CD4-positive, alpha-beta T cell treated with Interleukin-6 at 100 ng/mL for 8 hours (primary cell): ENCODE data around the gene NIT1.

Experiments
- DNase-seq: peaks from one replicate; pipeline ENCODE4 v3.0.0-alpha.2; 2020; ENCODE audit warnings: mixed read lengths, low spot score

Gene NIT1

DNA sequence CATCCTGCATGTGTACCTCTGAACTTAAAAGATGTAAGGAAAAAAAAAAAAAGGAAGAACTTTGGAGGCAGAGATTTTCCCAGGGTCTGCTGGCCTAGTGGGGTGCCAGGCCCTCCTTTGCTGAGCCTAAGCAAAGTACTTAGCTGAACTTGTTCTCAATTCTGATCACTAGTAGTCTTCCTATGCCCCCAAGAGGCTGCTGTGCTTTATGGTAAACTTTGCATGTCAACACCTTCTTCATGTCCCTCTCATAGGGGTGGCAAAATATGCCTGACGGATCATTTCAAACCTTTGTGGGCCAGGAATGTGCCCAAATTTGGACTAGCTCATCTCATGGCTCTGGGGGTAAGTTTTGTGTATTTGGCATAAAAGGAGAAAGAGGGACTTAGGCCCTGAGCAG, 40.0 kb downstream of the NIT1 start:
- no peak for DNase-seq

- no peak for DNase-seq
Measured at GRCh38 chr1:161158316-161159010, 40.6 kb downstream of the NIT1 start.

DNA sequence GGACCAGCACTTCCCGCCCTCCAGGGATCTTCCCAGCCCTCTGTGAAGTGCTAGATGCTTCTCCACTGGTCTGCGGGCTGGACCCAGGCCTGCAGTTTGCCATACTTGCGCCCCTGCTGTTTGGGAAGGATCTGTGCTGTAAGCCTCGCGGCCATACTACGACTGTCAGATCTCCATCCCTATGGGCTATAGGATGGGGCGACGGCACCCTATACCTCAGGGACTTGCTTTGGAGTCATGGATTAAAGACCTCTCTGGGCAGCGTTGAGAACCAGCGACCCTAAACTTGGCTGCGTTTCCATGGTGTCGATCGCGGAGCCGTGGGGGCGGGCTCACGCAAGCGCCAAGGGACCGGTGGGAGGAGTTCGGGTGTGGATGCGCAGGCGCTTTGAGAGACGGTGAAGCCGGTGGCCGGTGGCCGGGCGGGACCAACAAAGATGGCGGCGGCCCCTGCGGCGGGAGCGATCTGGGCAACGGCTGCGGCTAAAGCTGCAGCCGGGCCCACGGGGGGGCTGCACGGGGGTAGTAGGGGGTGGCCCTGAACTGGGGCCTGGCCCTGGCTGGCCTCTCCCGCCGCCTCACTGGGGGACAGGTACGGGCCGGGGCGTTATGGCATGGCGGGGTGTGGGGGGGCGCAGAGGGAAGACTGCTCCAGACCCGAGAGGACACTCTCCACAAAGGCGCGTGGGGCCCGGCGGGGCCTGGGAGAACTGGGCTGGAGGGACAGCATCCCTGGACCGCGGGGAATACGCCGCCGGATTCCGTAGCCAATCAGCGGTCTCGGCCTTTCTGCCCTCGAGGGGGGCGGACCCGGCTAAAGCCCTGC, 41.4 kb downstream of the NIT1 start, which contains the start of gene USP21:
TSS of gene USP21 (plus strand) at position 414 of the 826 bp plus-strand sequence. CDS start 1,141 bp downstream, outside the sequence.
- DNase-seq: peak; percentile 90

- DNase-seq: no peak
Measured at GRCh38 chr1:161159913-161160243, 42.0 kb downstream of the NIT1 start.

DNA sequence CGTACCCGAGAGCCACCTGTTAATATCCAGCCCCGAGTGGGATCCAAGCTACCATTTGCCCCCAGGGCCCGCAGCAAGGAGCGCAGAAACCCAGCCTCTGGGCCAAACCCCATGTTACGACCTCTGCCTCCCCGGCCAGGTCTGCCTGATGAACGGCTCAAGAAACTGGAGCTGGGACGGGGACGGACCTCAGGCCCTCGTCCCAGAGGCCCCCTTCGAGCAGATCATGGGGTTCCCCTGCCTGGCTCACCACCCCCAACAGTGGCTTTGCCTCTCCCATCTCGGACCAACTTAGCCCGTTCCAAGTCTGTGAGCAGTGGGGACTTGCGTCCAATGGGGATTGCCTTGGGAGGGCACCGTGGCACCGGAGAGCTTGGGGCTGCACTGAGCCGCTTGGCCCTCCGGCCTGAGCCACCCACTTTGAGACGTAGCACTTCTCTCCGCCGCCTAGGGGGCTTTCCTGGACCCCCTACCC, 42.8 kb downstream of the NIT1 start:
- no peak for DNase-seq

DNA sequence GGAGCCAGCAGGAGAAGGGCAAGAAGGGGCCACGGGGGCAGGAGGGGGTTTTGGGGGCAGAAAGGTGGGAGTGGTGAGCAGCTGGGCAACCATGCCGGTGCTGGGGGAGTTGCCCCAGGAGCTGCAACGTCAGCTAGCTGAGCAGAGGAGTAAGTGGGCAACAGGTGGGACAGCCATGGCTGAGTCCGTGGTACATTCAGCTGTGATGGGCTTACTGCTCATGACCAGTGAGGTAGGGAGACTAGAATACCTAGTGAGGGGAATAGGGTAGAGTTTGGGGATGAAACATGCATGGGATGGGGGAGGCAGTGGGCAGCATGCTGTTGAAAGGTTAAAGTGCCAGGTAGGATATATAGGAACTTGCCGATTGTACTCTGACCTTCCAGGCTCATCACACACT, 43.7 kb downstream of the NIT1 start:
- DNase-seq: no peak

DNA sequence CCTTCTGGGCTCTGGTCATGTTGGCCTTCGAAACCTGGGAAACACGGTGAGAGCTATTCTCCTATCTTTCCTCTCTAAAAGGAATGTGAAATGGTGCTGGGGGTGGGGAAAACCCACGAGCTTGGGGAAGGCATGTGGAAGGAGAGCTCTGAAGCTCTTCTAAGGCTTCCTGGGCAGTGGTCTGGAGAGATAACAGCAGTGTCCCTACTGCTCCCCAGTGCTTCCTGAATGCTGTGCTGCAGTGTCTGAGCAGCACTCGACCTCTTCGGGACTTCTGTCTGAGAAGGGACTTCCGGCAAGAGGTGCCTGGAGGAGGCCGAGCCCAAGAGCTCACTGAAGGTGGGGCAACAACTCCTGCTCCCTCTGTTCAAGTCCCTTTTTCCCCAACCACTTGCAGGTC, 44.1 kb downstream of the NIT1 start:
- DNase-seq: no peak

GRCh38 chr1:161162806-161163205, 44.9 kb downstream of the NIT1 start:
- DNase-seq: no peak

DNA sequence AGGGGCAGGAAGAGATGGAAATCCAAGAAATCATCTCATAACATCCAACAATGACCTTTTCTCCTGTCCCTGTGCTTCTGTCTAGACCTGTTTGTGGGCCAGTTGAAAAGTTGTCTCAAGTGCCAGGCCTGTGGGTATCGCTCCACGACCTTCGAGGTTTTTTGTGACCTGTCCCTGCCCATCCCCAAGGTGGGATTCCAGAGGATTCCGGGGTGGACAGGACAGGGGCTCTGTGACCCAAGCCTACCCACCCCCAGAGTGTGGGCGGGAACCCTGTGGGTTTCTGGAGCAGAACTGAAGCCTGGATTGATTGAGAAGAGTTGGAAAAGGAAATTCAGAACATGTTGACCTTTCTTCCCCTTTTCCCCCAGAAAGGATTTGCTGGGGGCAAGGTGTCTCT, 45.9 kb downstream of the NIT1 start:
- DNase-seq: no peak

GRCh38 chr1:161164901-161165610, 47.2 kb downstream of the NIT1 start:
- DNase-seq: no peak

DNA sequence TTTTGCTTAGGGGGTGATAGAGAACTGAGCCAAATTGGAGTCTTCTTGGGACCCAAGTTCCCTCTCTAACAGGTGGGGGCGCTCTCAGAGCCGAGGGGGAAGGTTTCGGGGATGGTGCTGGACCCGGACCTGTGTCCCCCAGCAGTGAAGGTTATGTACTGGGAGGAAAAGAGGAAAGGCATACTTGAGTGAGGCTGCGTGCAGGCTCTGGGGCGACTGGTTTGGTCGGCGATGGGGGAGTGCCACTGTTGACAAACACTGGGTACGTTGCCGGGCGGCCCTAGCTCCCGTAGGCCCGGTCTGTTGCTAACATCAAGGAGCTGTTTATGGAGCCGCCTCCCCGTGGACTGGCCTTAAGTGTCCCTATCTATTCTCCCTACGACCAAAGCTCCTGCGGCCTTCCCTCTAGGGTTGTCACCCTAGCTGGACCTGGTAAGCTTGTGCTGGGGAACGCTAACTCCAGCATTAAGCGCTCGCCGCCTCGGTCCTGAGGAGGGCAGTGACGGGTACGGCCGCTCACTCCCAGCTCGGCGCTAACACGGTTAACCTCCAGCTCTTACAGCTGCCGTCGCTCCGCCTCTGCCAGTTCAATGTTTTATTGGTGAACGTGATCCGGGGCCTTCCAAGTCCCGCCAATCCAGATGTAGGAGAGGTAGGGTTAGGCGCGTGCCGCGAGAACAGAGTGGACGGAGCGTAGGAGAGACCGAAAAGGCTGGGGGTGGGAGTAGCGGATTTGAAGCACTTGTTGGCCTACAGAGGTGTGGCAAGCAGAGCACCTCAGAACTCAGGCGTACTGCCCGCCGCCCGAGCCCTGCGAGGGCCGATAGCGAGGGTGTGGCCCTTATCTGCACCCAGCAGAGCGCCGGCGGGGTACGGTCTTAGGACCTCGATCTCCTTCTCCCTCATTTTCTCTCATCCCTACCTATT, 48.1 kb downstream of the NIT1 start, which contains the start of gene PPOX:
TSS of gene PPOX (plus strand) at position 685 of the 927 bp plus-strand sequence. CDS start 422 bp downstream, outside the sequence.
- peak; percentile 93 for DNase-seq

DNA sequence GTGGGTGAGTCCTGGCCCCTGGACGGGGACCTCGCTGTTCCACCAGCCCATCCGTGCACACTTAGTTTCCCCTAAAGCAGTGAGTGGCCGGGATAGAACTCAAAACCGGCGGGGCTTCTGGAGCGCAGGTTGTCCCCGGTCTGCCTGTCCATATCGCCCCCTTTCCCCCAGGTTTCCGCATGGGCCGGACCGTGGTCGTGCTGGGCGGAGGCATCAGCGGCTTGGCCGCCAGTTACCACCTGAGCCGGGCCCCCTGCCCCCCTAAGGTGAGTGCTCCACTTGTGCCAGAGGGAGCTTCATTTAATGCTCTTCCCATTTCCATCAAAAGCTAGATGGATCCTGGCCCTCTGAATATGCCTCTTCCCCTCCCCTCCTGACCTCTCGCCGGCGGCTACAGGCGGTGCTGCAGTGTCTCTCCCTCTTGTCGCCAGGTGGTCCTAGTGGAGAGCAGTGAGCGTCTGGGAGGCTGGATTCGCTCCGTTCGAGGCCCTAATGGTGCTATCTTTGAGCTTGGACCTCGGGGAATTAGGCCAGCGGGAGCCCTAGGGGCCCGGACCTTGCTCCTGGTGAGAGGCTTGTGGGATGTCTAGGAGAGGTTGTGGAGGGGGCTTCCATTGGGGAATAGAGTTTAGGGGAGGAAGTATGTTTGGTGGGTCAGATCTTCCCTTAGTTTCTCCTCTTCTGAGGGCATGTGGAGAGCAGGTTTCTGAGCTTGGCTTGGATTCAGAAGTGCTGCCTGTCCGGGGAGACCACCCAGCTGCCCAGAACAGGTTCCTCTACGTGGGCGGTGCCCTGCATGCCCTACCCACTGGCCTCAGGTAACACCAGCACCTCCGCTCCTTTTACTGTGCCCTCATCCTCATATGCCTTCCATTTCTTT, 49.0 kb downstream of the NIT1 start:
- DNase-seq: no peak

DNA sequence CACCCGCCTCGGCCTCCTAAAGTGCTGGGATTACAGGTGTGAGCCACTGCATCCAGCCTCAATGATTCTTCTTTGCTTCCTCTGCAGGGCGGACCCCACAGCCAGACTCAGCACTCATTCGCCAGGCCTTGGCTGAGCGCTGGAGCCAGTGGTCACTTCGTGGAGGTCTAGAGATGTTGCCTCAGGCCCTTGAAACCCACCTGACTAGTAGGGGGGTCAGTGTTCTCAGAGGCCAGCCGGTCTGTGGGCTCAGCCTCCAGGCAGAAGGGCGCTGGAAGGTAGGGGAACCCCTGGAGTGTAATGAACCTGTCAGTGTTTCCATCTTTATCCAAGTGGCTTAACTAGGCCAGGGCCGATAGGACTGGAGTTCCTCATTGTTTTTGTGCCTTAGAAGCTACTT, 51.0 kb downstream of the NIT1 start:
- no peak for DNase-seq
